Breast epithelium (tissue), 4 donors: Measurements from ENCODE around the gene CLCN1. TPM values are rescaled to one million over a fixed set of nuclear protein-coding genes. Genes with fewer than 3 reads are reported as not detected.
"Not testable (repeated sequence)": the region's sequence is repeated elsewhere in the genome, so short reads cannot be mapped to it uniquely, and the experiment has no call there.

ENCODE experiments used
- DNase-seq, 2 donors: peaks; one replicate each; pipeline ENCODE4 v3.0.0-alpha.2; 2019; ENCODE audit warnings: low spot score in 2 of 2
- H3K27ac ChIP-seq, 2 donors: fragments of 200-600 bp; sonication (generic) in 1 of 2; one replicate each; pipeline ENCODE4 v1.5.1; 2016 to 2019; ENCODE audit warnings: mild to moderate bottlenecking in 1 of 2
- H3K27me3 ChIP-seq, 2 donors: fragments of 200-600 bp; sonication (generic) in 1 of 2; one replicate each; pipeline versions ENCODE4 v1.5.1 to v1.6.0; 2017 to 2019; ENCODE audit warnings: control low read depth in 1 of 2, mild to moderate bottlenecking in 1 of 2
- H3K36me3 ChIP-seq: fragments of 200-600 bp; one replicate; pipeline ENCODE4 v1.5.1; 2019
- H3K4me1 ChIP-seq, 2 donors: fragments of 200-600 bp; sonication (generic); one replicate each; pipeline ENCODE4 v1.5.1; 2016 to 2019; ENCODE audit warnings: control low read depth in 1 of 2
- H3K4me3 ChIP-seq, 3 donors: fragments of 200-600 bp; sonication (generic); 1 replicate in 2 of 3; 2 replicates in 1 of 3; pipeline ENCODE4 v1.5.1; 2016 to 2019; ENCODE audit warnings: mild to moderate bottlenecking in 3 of 3, moderate library complexity in 2 of 3
- H3K9me3 ChIP-seq, 2 donors: fragments of 200-600 bp; sonication (generic) in 1 of 2; one replicate each; pipeline ENCODE4 v1.5.1; 2016 to 2019; ENCODE audit warnings: control low read depth in 1 of 2
- CTCF ChIP-seq, 3 donors: fragments of 450-650 bp; IDR thresholded peaks; one replicate each; pipeline ENCODE4 v1.5.1; 2016 to 2017; ENCODE audit warnings: antibody characterized with exemption in 3 of 3, mild to moderate bottlenecking in 3 of 3, moderate library complexity in 3 of 3
- POLR2A ChIP-seq: fragments of 450-650 bp; IDR thresholded peaks from one replicate; pipeline ENCODE4 v1.6.1; 2016; ENCODE audit warnings: antibody characterized with exemption, mild to moderate bottlenecking, moderate library complexity
- POLR2AphosphoS5 ChIP-seq, 3 donors: sonication (generic); formaldehyde crosslinking; IDR thresholded peaks; one replicate each; pipeline ENCODE4 v1.6.1; 2017; ENCODE audit warnings: antibody characterized with exemption in 3 of 3
- intact Hi-C: fragments of 100-400 bp; cut with DNase I; formaldehyde crosslinking; loops from one replicate; pipeline ENCODE4 v1.15.1; 2023; ENCODE audit warnings: low total_unique reads
- total RNA-seq, 3 donors: library from RNA; depleted of rRNA; stranded (reverse); fragments of >200 nt; gene quantifications; one replicate each; pipeline ENCODE4 v1.1.0, GENCODE V29; 2016

Gene CLCN1
- total RNA-seq, 3 donors from 2014 or later = 0.29 TPM; not detected in 2

GRCh38 chr7:143287339-143287934 lies 28.5 kb upstream of the CLCN1 start:
- Histone ChIP-seq H3K9me3 (no peaks in the 10 kb centered on the region), H3K4me1 (peaks cover 0 to 21% of the 10 kb centered on the region in 2 donors), H3K36me3 (no peaks in the 10 kb centered on the region), H3K27me3 (no peaks in the 10 kb centered on the region), H3K27ac (peak overlapping the region; percentile 92 to 97), H3K4me3 (peak overlapping the region; percentile 88 to 96 (median 92))
- intact Hi-C loops = no loop called here
- no peak for DNase-seq
- TF ChIP-seq CTCF (IDR thresholded peaks at IDR 0.05) (no peak), POLR2AphosphoS5 (IDR thresholded peaks at IDR 0.05) (no peak), POLR2A (no peak)

- peak; percentile 96 to 97 for DNase-seq
These were observed 27.7 kb upstream of the CLCN1 start, which contains the start of gene CASP2 for GRCh38 chr7:143287935-143288826. TSS of gene CASP2 (plus strand) at chr7:143288351. CDS start at chr7:143288456, 105 bp downstream.

GRCh38 chr7:143288836-143289235 lies 27.1 kb upstream of the CLCN1 start:
- Histone ChIP-seq H3K27ac (peak overlapping the region; percentile 92 to 97), H3K9me3 (no peaks in the 10 kb centered on the region), H3K36me3 (no peaks in the 10 kb centered on the region), H3K4me1 (peaks cover 0 to 16% of the 10 kb centered on the region in 2 donors), H3K27me3 (no peaks in the 10 kb centered on the region), H3K4me3 (peak overlapping the region; percentile 88 to 96 (median 92))
- no peak for TF ChIP-seq POLR2A
- intact Hi-C loops = no loop called here
- no peak for DNase-seq

More at GRCh38 chr7:143287935-143288826, 27.7 kb upstream of the CLCN1 start, which contains the start of gene CASP2:
- Histone ChIP-seq H3K36me3 (no peaks in the 10 kb centered on the region), H3K27ac (peak within 1 kb of the TSS; percentile 92 to 97), H3K4me1 (peaks cover 0 to 21% of the 10 kb centered on the region in 2 donors), H3K4me3 (peak within 1 kb of the TSS; percentile 88 to 96 (median 92)), H3K9me3 (no peaks in the 10 kb centered on the region), H3K27me3 (no peaks in the 10 kb centered on the region)
- TF ChIP-seq POLR2AphosphoS5 (IDR thresholded peaks at IDR 0.05) = peak; percentile 42 to 64 (median 47)
- no peak for TF ChIP-seq CTCF (IDR thresholded peaks at IDR 0.05)
- peak; percentile 68 for TF ChIP-seq POLR2A
- intact Hi-C loops = no loop called here

- no peak for TF ChIP-seq POLR2AphosphoS5 (IDR thresholded peaks at IDR 0.05)
- no peak for TF ChIP-seq CTCF (IDR thresholded peaks at IDR 0.05)
- no peak for TF ChIP-seq POLR2A
- no peaks in the 10 kb centered on the region for H3K36me3 ChIP-seq
- intact Hi-C loops = no loop called here
- H3K9me3 ChIP-seq = no peaks in the 10 kb centered on the region
- peak overlapping the region in 1 of 2 donors; percentile 97 for H3K27ac ChIP-seq
- DNase-seq = no peak
- no peaks in the 10 kb centered on the region for H3K27me3 ChIP-seq
- peaks cover 0 to 12% of the 10 kb centered on the region in 2 donors for H3K4me1 ChIP-seq
- peak overlapping the region; percentile 88 to 96 (median 92) for H3K4me3 ChIP-seq
These were observed 26.5 kb upstream of the CLCN1 start for GRCh38 chr7:143289421-143289820.

- peak overlapping the region in 2 of 3 donors; percentile 92 to 96 for H3K4me3 ChIP-seq
These were observed 26.0 kb upstream of the CLCN1 start for GRCh38 chr7:143289888-143290287.

More at GRCh38 chr7:143289888-143290287, 26.0 kb upstream of the CLCN1 start:
- H3K36me3 ChIP-seq, intact Hi-C loops, H3K9me3 ChIP-seq, DNase-seq, H3K27me3 ChIP-seq: not testable (repeated sequence)
- peak overlapping the region in 1 of 2 donors; percentile 12 for H3K27ac ChIP-seq
- H3K4me1 ChIP-seq = peaks cover 0 to 12% of the 10 kb centered on the region in 2 donors
